Islet precursor cell (in vitro differentiated cells): ENCODE results near the gene GPR142.

Experiments
- DNase-seq: peaks from one replicate; pipeline ENCODE4 v3.0.0-alpha.2; 2018

Gene GPR142

DNA sequence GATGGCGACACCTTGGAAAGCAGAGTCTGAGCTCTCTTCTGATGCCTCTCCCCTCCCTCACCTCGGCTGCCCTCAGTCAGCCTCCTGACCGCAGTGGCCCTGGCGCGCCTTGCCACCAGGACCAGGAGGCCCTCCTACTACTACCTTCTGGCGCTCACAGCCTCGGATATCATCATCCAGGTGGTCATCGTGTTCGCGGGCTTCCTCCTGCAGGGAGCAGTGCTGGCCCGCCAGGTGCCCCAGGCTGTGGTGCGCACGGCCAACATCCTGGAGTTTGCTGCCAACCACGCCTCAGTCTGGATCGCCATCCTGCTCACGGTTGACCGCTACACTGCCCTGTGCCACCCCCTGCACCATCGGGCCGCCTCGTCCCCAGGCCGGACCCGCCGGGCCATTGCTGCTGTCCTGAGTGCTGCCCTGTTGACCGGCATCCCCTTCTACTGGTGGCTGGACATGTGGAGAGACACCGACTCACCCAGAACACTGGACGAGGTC lies 4.4 kb downstream of the GPR142 start:
- no peak for DNase-seq

DNA sequence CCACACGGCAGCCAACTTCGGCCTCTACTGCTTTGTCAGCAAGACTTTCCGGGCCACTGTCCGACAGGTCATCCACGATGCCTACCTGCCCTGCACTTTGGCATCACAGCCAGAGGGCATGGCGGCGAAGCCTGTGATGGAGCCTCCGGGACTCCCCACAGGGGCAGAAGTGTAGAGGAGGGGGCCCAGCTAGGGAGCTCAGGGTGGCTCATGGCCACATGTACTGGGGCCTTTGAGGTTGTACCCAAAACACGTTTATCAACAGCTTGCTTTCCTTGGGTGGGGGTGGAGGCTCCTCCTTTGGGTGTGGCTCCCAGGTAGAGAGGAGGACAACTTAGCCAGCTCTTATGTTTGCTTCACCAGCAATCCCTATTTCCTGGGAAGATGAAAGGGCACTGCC lies 5.1 kb downstream of the GPR142 start:
- DNase-seq: no peak

DNA sequence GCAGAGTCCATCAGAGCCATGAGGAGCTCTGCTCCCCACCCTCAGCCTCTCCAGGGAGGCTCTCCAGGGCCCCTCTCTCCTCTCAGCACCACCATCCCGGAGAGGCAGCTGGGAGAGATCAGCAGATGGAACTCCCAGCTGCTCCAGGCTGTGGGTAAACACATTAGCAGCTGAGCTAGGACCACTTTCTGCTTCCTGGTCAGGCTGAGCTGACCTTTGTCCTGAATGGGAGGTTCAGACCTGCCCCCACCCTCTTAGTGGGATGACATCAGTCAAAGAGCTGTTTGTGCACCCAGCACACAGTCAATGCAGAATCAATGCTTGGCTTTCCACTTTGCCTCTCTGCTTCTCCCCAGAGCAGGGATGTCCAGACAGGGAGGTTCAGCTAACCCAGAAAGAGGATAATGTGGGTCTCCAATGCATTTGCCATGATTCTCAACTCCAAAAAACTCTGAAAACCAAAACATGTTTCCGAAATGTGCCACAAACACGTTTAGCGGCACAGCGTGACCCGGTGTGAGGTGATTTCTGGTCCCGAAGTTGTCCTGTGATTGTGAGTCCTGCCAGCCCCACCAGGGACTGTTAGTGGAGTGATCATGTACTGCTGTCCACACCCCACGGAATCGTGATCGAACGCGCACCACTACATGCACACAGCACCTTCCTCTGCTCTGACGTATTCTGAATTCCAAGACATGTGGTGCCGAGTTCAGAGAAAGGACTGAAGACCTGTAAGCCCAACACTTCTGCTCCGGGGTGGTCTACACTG lies 6.7 kb downstream of the GPR142 start:
- no peak for DNase-seq

DNA sequence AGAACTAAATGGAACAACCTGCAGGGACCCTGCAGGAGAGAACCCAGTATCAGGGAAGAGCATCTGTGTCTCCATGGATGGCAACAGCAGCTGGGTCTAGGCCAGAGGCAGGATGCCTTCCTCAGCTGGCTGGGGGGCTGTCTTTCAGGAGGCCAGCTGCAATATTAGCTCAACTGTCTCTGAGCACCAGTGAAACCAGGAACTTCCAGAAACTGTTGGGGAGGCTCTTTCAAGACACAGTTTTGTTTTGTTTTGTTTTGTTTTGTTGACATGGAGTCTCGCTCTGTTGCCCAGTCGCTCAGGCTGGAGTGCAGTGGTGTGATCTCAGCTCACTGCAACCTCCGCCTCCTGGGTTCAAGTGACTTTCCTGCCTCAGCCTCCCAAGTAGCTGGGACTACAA lies 7.6 kb downstream of the GPR142 start:
- DNase-seq: no peak

DNA sequence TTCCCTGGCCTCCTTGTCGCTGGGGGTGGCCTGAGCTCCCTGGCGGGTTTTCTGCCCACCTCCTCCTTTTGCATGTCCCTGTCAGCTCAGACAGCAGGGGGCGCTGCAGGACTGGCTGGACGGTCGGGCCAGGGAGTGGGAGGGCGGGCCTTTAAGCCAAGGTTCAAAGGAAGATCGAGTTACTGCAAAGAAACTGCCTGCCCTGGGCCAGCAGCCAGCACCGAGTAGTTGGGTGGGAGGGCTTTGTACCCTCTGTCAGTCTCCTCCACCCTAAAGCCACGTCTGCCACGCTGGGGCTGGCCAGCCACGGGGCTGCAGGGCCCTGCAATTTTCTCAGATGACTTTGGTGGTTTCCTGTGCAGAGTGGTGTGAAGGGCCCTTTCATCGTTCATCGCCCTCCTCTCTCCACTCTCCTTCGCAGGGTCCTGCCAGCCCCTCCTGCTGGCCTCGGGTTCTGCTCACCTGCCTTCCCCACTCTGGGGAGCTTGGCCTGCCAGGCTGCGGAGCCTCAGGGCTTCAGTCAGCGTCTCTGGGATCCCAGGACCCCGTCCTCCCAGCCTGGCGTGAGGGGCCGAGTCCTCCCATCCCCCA lies 12.3 kb downstream of the GPR142 start:
- DNase-seq: peak; percentile 98

DNA sequence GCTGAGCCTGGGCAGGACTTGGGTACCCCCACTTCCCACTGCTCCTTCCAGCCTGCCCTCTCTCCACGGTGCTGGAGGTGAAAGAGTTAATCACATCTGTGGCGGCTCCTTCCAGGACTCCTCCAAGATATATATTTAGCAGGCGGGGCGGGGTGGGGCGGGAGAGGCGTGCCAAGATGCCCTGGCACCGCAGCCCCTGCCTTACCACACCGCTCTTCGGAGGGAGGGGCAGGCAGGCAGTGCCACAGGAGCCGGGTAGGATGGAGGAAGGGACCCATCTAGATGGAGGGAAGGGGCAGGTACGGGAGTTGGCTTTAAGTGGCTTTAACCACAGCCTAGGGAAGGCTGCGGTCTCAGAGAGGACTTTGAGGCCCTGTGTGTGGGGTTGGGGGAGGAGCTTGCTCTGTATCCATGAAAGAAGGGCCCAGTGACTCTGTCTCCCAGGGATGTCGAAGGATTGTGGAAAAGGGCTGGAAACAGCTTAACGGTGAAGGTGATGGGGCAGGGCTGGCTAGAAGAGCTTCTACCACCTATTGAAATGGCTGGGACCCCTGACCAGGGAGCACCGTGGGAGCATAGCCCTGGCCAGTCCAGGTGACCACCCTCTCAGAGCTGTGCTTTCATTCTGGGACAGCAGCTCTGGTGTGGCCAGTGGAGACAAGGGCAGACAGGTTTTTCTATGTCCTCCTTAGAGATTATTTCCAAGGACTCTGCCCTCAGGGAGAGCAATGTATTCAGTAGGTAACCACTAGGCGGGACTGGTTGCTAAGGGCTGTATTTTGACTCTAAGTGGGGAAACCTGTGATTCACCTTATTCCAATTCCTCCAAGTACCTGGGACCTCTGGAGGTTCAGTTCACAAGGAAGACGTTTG lies 13.0 kb downstream of the GPR142 start:
- peak; percentile 85 for DNase-seq

DNA sequence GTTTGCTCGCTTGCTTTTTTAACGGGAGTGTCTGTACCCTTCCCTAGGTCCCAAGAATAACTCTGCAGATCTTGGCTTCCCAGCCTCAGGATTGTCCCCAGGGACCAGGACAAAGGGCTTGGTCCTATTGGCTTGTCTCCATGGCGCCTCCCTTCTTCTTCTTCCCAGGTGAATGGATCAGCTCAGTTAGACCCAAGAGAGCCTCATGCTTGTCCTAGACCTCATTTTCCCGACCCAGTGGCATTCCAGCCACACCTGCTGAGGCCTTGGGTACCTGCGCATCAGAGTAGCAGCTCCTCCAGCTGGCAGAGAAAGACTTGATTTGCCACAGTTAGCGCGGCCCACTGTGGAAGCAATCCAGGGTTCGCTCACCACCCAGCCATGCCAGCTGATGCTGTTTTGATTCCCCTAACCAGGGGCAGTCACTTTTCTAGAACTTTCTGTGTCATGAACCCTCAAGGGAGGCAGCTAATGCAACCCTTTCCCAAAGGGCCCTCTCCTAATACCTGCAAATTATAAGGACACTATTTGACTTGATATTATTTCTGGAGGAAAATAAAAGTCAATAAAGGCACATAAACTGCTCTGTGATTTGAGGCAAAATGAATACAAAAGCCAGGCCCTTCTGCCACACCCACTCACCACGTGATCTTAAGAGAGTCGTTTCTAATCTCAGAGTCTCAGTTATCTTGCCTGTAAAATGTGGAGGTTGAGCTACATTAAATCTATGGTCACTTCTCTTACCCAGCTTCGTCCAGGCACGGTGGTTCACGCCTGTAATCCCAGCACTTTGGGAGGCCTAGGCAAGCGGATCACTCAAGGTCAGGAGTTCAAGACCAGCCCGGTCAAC lies 13.9 kb downstream of the GPR142 start:
- peak; percentile 53 for DNase-seq

DNA sequence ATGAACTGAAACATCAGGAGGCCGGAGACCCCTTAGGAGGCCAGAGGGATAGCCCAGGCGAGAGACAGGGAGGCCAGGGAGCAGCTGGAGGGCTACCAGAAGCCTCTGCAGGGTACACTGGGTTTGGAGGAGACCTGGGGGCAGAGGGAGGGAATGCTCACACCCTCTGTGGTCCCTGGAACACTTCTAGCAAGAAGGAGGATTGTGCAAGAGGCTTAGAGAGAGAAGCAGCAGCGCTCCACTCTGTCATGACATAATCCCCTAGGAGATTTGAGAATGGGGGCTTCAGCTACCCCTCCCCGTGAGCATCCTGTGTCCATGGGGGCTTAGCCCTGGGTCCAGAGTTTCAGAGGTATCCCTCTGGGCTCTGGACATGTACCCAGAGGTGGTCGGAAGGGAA lies 15.8 kb downstream of the GPR142 start:
- DNase-seq: no peak

DNA sequence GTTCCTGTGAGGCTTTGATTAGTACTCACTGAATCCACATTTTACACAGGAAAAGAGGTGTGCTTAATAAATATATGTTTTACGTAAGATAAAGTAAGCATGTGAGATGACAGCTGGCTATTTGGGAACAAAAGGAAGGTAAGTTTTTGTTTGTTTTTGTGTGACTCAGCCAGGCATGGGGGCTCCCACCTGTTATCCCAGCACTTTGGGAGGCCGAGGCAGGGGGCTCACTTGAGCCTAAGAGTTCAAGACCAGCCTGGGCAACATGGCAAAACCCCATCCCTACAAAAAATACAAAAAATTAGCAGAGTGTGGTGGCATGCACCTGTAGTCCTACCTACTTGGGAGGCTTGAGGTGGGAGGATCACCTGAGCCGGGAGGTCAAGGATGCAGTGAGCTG lies 17.9 kb downstream of the GPR142 start:
- no peak for DNase-seq

DNA sequence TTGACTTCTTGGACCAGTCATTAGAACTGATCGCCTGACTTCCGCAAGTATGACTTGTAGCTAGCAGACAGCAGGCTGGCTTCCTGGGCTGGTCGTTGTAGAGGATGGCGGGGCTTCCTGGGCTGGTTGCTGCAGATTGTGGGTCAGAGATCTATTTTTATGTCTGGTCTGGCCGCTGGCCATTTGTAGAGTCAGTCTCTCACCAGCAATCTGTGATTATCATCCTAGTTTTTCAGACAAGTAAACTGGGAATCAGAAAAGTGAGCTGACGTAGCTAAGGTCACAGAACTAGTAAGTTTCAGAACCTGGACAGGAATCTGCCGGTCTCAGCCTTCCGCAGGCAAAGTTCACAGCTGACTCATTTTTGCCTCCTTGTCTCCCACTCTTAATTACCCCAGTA lies 19.1 kb downstream of the GPR142 start:
- peak; percentile 57 for DNase-seq

DNA sequence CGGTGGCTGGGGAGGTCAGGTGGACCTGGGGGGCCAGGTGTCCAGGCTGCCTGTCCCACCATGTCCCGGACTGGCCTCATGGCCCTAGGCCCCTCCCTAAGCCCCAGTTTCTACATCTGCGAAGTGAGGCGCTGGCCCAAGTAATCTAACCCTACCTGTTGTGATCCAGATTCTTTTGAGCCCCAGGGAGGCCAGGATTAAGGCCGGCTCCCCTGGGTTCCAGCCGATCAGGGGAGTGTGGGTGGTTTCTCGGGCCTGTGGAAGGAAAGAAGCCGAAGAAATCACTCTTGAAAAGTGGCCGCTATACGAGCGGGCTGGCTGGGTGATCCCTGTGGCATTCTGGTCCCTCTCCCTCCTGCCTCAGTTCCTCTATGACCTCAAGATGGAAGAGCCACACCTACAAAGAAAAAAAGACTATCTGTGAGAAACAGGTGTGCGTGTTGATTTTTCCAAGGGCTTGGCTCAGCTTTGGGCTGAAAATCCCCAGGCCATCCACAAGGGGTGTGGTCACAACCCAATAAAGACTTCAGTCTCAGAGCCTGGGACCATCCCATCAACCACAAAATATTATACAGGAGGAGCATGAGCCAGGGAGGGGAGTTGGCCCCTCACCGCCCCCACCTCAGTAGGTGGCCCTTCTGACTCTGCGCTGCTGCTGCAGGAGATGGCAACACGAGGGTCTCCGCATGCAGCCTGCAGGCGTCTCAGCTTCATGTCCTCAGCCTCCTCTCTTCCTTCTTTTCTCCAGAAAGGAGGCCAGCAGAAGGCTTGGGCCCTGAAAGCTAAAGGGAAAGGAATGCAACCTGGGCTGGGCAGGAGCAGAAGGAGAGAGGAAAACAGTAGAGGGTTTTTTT lies 20.3 kb downstream of the GPR142 start:
- no peak for DNase-seq

DNA sequence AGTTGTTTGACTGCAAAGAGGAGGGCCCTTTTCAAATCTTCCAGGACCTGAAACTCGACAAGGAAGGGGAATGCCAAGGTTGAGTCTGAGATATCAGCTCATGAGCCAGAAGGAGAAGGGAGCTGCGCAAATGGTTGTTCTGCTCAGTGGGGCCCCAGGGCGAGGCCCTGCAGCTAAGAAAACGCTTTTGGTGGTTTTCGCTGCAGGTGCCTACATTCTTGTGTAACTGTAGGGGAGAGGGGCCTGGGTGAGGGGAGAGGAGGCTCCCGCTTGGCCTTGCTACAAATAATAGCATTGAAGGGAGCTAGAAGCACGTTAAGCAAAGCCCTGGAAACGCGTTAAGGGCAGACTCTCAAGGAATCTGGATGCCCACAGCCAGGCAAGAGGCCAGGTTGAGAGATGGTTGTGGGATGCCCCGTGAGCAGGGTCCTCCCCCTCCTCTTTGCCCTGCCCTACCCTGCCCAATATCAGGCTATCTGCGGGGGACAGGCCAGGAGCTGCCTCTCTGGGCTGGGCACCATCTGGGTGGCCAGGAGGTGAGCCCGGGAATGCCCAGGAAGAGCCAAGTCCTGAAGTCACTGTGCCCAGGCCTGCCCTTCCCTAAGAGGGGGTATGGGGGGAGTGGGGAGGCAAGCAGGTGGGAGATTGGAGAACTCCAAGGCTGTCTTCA lies 21.9 kb downstream of the GPR142 start:
- DNase-seq: no peak

DNA sequence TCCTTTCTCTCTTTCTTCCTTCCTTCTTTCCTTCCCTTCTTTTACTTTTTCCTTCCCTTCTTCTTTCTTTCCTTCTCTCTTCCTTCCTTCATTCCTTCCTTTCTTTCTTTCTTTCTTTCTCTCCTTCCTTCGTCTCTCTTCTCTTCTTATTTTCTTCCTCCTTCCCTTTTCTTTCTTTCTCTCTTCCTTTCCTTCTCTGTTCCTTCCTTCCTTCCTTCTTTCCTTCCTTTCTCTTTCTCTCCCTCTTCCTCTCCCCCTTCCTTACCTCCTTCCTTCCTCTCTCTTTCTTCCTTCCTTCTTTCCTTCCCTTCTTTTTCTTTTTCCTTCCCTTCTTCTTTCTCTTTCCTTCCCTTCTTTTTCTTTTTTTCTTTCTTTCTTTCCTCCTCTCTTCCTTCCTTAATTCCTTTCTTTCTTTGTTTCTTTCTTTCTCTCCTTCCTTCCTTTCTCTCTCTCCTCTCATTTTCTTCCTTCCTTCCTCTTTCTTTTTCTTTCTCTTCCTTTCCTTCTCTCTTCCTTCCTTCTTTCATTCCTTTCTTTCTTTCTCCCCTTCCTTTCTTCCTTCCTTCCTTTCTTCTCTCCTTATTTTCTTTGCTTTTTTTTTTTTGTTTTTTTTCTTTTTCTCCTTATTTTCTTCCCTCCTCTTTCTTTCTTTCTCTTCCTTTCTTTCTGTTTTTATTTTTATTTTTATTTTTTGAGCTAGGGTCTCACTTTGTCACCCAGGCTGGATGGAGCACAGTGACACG lies 22.8 kb downstream of the GPR142 start:
- DNase-seq: no peak

DNA sequence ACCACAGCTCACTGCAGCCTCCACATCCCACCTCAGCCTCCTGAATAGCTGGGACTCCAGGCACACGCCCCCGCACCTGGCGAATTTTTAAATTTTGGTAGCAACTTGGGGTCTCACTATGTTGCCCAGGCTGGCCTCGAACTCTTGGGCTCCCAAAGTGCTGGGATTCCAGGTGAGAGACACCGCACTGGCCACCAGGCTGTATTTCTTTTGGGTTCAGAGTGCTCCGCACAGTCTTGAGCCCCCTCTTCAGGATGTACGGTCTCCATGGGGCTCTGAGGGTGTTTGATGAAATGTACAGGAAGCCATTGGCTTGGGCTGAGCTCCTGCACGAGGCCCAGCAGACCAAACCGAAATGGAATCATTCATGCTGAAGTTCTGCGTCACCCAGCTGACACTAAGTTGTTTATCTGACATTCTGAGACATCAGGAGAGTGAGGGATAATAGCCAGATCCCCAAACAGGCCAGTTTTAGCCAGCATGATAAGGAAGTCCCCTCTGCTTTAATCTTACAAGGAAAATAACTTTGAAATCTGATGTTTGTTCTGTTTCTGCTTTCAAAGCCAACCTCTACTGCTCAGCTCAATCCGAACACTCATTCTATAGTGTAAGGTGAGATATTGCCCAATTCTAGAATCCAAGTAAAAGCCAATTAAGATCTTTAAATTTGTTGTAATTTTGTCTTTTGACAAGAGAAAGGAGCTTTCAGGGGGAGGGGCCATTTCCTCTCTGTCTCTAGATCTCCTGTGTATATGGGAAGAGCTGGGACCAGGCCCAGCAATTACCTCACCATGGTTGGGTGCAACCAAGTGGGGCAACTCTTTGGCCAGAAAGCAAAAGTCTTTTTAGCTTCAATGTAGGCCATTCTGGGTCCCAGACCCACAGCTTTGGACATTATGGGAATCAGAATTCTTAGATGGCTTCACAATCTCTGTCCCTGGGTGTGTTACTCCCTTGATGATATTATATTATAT lies 23.7 kb downstream of the GPR142 start:
- peak; percentile 71 for DNase-seq

DNA sequence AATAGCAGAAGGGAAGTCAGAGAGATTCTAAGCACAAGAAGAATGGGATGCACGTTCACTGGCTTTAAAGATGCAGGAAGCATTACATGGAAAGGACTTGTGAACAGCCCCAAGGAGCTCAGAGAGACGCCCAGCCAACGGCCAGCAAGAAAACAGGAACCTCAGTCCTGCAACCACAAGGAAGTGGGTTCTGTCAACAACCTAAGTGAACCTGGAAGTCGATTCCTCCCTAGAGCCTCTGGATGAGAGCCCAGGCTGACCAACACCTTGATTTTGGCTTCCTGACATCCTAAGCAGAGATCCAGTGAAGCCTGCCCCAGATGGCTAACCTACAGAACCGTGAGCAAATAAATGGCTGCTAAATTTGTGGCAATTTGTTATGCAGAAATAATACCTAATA lies 24.5 kb downstream of the GPR142 start:
- no peak for DNase-seq

DNA sequence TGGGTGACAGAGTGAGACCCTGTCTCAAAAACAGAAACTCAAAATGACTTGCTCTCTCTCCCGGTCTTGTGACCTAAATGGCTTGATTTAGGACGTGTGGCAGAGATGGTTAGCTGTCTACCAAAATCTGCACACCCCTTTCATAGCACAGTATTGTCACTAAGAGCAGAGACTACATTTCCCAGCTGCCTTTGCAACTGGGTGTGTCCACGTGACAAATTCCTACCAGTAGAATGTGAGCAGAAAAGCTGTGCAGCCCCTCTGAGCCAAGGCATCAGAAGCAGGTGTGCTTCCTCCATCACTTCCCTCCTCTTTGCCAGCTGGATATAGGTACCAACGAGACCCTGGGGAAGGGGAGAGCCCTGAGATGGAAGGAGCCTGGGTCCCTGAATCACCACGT lies 25.5 kb downstream of the GPR142 start:
- DNase-seq: no peak

DNA sequence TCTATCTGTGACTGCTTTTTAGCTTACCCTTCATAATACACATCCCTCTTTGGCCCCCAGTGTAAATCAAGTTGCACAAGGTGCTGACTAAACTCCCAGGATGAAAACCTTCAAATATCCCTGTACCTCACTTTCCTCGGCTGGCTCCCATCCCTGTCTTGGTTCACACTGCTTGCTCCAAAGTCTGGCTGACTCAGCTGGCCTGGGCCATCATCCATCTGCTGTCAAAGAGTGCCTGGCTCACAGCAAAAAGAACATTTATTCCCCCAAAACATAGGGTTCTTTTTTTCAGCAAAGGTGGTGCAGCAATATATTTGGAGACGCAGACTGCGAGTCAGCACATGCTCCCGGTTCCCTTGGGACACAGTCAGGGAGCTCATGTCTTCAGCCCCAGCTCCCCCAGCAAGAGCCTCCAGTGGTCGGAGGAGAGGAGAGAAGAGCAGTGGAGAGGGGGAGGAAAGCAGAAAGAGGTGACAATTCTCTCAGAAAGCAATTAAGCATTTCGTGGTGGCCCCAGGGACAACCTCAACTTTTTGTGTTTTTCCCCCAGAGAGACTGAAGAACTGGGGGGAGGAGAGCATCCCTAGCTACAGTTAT lies 26.1 kb downstream of the GPR142 start:
- DNase-seq: no peak

DNA sequence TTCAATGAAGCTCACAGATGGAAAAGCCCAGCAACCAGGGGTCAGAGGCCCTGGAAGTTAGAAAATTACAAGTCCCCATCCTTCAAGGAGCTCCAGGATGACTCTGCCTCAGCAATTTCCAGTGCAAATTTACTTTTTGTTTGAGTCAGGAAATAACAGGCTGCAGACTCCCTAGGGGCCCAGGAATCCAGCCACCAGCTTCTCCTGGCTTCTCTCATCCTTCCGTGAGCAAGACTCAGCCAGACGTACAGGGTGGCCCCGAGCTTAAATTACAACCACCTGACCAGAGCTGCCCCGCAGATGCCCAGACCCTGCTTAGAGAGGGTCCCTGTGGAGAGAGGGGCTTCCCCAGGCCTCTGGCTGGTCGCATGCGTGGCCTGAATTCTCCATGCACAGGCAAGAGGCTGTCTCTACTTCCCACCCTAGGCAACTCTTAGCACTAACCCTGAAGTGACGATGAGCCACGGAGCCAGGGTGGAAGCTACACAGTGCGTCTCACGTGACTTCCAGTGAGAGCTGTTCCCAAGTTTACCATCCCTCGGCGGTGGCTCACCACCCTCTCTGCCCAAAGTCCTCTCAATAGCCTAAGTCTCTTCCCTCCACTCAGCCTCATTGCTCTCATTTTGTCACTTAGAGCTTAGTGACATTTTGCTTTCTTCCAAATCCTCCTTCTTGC lies 27.1 kb downstream of the GPR142 start:
- DNase-seq: peak; percentile 53
